ENCODE data around the gene ANKRD9. TPM values are rescaled to one million over a fixed set of nuclear protein-coding genes. Genes with fewer than 3 reads are reported as not detected.

The ANKRD9 gene
- total RNA-seq, result 10 to 100 TPM; 16.1 to 36.0 (median 23.4) TPM
- 10 to 100 TPM in 2 of 3 donors, 1 to 10 TPM in 1; 9.6 to 28.7 (median 16.4) TPM for polyA plus RNA-seq

- 1% methylated on average over 91 of the region's 91 CpGs for WGBS, 2 donors
- peak; percentile 98 for DNase-seq
- Histone ChIP-seq H3K9me3 (no peaks in the 10 kb centered on the region), H3K4me1 (peaks cover 0 to 19% (median 14%) of the 10 kb centered on the region in 4 donors), H3K4me3 (peak within 1 kb of the TSS; percentile 48 to 70 (median 62)), H3K27ac (peak within 1 kb of the TSS; percentile 88 to 92 (median 90)), H3K27me3 (no peaks in the 10 kb centered on the region), H3K36me3 (peaks cover 5 to 18% (median 10%) of the 10 kb centered on the region in 4 donors)
- intact Hi-C loops (cut with DNase I), result loop anchor here (5.0 kb wide), 2 partner anchors 148 to 188 kb away; partner anchors contain the start of genes CINP and TECPR2
- peak; percentile 72 to 89 (median 76) for TF ChIP-seq POLR2AphosphoS5 (IDR thresholded peaks at IDR 0.05)
- TF ChIP-seq CTCF (IDR thresholded peaks at IDR 0.05), result no peak
- no peak for TF ChIP-seq EP300 (IDR thresholded peaks at IDR 0.05)
- TF ChIP-seq POLR2A (IDR thresholded peaks at IDR 0.05), result peak; percentile 11 to 70
These were observed at the start of gene ANKRD9 for GRCh38 chr14:102509746-102510615. ANKRD9 (minus strand) TSS chr14:102509776; CDS start chr14:102507889, 1,887 bp downstream.

- H3K27me3 ChIP-seq, result no peaks in the 10 kb centered on the region
- TF ChIP-seq POLR2AphosphoS5 (IDR thresholded peaks at IDR 0.05) (no peak), CTCF (IDR thresholded peaks at IDR 0.05) (no peak), POLR2A (IDR thresholded peaks at IDR 0.05) (no peak), EP300 (IDR thresholded peaks at IDR 0.05) (no peak)
- H3K4me3 ChIP-seq, result no peak overlapping the region
- DNase-seq, result no peak
- intact Hi-C loops (cut with DNase I), result no loop called here
- no peaks in the 10 kb centered on the region for H3K9me3 ChIP-seq
- peaks cover 0 to 5% (median 4%) of the 10 kb centered on the region in 4 donors for H3K4me1 ChIP-seq
- H3K36me3 ChIP-seq, result no peaks in the 10 kb centered on the region
- 56 to 72% methylated on average over 4 of the region's 4 CpGs for WGBS, 2 donors
- no peak overlapping the region for H3K27ac ChIP-seq
These were observed 49.0 kb upstream of the ANKRD9 start for GRCh38 chr14:102558556-102558955.

GRCh38 chr14:102557434-102558226, 48.1 kb upstream of the ANKRD9 start:
- H3K4me3 ChIP-seq, result no peak overlapping the region
- intact Hi-C loops (cut with DNase I), result no loop called here
- no peaks in the 10 kb centered on the region for H3K9me3 ChIP-seq
- TF ChIP-seq EP300 (IDR thresholded peaks at IDR 0.05) (no peak), POLR2A (IDR thresholded peaks at IDR 0.05) (no peak), POLR2AphosphoS5 (IDR thresholded peaks at IDR 0.05) (no peak), CTCF (IDR thresholded peaks at IDR 0.05) (no peak)
- 87 to 89% methylated on average over 12 of the region's 12 CpGs for WGBS, 2 donors
- no peaks in the 10 kb centered on the region for H3K27me3 ChIP-seq
- peaks cover 0 to 5% (median 4%) of the 10 kb centered on the region in 4 donors for H3K4me1 ChIP-seq
- no peak for DNase-seq
- H3K27ac ChIP-seq, result no peak overlapping the region
- H3K36me3 ChIP-seq, result no peaks in the 10 kb centered on the region

- H3K4me1 ChIP-seq, result peaks cover 0 to 5% (median 4%) of the 10 kb centered on the region in 4 donors
- DNase-seq, result no peak
- no peak overlapping the region for H3K4me3 ChIP-seq
- no peaks in the 10 kb centered on the region for H3K36me3 ChIP-seq
- WGBS, 2 donors, result 93 to 96% methylated on average over 14 of the region's 14 CpGs
- TF ChIP-seq POLR2A (IDR thresholded peaks at IDR 0.05), result no peak
- TF ChIP-seq EP300 (IDR thresholded peaks at IDR 0.05), result no peak
- no peak for TF ChIP-seq CTCF (IDR thresholded peaks at IDR 0.05)
- TF ChIP-seq POLR2AphosphoS5 (IDR thresholded peaks at IDR 0.05), result no peak
- H3K27me3 ChIP-seq, result no peaks in the 10 kb centered on the region
- intact Hi-C loops (cut with DNase I), result no loop called here
- no peaks in the 10 kb centered on the region for H3K9me3 ChIP-seq
- H3K27ac ChIP-seq, result no peak overlapping the region
These were observed 46.6 kb upstream of the ANKRD9 start for GRCh38 chr14:102556098-102556677.

Data from sigmoid colon (tissue), 7 donors.